ENCODE results near the gene TLR10.

TLR10 gene

DNA sequence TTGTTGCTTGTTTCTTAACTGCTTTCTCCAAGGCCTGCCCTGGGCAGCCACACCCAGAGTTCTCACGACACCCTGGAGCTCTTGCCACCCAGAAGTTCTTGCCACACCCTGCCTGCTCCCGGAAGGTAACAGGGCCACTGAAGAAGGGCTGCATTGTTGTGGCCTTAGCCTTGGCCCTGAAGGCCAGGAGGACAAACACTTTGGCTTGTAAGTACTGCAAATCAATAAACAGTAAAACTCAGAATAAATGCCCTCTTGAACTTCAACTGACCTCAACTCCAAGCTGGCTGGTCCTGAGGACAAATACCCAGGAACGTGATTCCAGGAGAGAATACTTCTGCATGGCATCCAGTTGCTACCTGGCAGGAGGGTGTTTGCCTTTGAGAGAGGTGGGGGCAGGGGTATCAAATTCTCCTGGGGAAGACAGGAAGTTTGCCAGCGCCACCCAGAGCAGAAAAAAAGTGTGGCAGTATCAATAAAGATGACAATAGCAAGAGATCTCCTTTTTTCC lies 54.1 kb downstream of the TLR10 start:
- Histone ChIP-seq H3K4me1 (ENCODE audit: control insufficient read depth, insufficient read depth, low read length, poor library complexity, severe bottlenecking) (peaks cover 7% of the 10 kb centered on the region), H3K27ac (ENCODE audit: low read depth, low read length, severe bottlenecking) (no peak overlapping the region), H3K36me3 (ENCODE audit: control insufficient read depth, insufficient read depth, low read length) (no peaks in the 10 kb centered on the region), H3K4me3 (ENCODE audit: extremely low read depth, insufficient read depth, low read length, poor library complexity, severe bottlenecking) (no peak overlapping the region), H3K9me3 (ENCODE audit: control insufficient read depth, low read length) (peaks cover 7% of the 10 kb centered on the region)
- WGBS, 2 experiments (ENCODE audit: insufficient coverage in 2 of 2) = 73 to 78% methylated on average over 2 to 3 of the region's 4 CpGs

DNA sequence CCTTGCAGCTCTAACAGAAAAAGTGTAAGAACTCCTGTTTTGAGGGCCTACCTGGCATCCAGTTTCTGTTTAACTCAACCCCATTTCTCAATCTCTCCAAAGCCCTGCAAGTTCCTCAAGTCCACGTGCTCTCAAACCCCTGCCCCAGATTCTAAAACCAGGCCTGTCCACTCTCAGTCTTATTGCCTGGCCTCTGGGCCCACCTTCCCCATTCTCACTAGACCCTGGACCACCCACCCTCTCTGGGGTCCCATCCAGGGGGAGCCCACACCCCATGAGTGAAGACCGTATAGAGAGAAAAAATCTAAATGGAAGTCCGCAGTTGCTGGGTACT lies 58.3 kb downstream of the TLR10 start:
- 81 to 100% methylated on average over 1 to 3 of the region's 3 CpGs for WGBS, 2 experiments (ENCODE audit: insufficient coverage in 2 of 2)
- Histone ChIP-seq H3K4me1 (ENCODE audit: control insufficient read depth, insufficient read depth, low read length, poor library complexity, severe bottlenecking) (peaks cover 7% of the 10 kb centered on the region), H3K27ac (ENCODE audit: low read depth, low read length, severe bottlenecking) (no peak overlapping the region), H3K36me3 (ENCODE audit: control insufficient read depth, insufficient read depth, low read length) (no peaks in the 10 kb centered on the region), H3K9me3 (ENCODE audit: control insufficient read depth, low read length) (no peaks in the 10 kb centered on the region), H3K4me3 (ENCODE audit: extremely low read depth, insufficient read depth, low read length, poor library complexity, severe bottlenecking) (no peak overlapping the region)

DNA sequence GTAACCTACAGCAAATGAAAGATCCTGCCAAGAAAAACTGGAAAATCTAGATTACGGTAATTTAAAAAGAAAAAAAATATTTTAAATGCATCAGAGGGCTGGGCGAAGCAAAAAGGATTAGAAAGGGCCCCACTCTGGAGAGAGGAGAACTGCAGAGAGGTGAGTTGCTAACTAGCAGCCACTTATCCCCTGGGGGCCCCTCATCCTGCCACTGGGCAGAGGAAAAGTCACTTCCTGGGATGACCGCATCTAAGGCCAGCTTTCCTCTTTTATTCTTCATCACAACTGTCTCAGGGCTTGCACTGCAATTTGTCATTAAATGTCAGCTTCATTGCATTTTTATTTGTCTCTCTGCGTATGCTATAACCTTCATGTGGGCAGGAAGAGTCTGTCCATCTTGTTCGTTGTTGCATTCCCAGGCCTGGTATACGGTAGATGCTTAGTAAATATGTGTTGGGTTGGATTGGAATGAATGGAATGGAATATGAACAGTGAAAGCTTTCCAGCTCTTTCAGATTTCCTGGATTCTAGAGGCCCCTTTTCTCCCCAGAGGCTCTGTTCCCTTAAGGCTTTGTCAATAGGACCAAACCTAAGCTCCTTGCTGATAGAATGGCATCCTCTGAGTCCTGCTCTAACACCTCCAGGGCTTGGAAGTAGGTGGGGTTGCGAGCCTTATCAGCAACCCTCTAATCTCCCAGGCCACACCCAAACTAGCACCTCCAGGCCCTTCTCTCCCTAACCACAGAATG lies 58.9 kb downstream of the TLR10 start:
- WGBS, 2 experiments (ENCODE audit: insufficient coverage in 2 of 2) = 82 to 84% methylated on average over 5 to 7 of the region's 7 CpGs
- no peaks in the 10 kb centered on the region for H3K9me3 ChIP-seq (ENCODE audit: control insufficient read depth, low read length)
- H3K27ac ChIP-seq (ENCODE audit: low read depth, low read length, severe bottlenecking) = no peak overlapping the region
- H3K4me1 ChIP-seq (ENCODE audit: control insufficient read depth, insufficient read depth, low read length, poor library complexity, severe bottlenecking) = peaks cover 7% of the 10 kb centered on the region
- H3K4me3 ChIP-seq (ENCODE audit: extremely low read depth, insufficient read depth, low read length, poor library complexity, severe bottlenecking) = no peak overlapping the region
- H3K36me3 ChIP-seq (ENCODE audit: control insufficient read depth, insufficient read depth, low read length) = no peaks in the 10 kb centered on the region

DNA sequence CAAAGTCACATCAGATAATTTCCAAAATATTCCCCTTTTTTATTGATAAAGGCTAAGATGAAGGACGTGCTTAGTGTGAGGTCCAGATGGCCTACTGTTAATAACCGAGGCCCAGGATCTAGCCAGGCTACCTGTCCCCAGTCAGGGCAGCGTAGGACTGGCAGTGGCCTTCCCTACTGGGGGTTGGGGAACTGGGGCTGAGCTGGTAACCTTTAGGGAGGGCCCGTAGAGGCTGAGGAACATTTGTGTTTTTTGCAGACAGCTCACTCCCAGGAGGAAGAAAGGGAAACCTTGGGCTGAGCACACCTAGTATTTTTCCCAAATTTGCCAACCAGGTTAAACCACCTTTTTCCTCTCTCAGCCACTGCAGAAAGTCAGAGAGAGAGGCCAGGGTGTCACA lies 59.7 kb downstream of the TLR10 start:
- Histone ChIP-seq H3K36me3 (ENCODE audit: control insufficient read depth, insufficient read depth, low read length) (no peaks in the 10 kb centered on the region), H3K27ac (ENCODE audit: low read depth, low read length, severe bottlenecking) (no peak overlapping the region), H3K4me3 (ENCODE audit: extremely low read depth, insufficient read depth, low read length, poor library complexity, severe bottlenecking) (no peak overlapping the region), H3K4me1 (ENCODE audit: control insufficient read depth, insufficient read depth, low read length, poor library complexity, severe bottlenecking) (peaks cover 7% of the 10 kb centered on the region), H3K9me3 (ENCODE audit: control insufficient read depth, low read length) (no peaks in the 10 kb centered on the region)
- 75 to 80% methylated on average over 3 of the region's 4 CpGs for WGBS, 2 experiments (ENCODE audit: insufficient coverage in 2 of 2)

All from mesodermal cell (in vitro differentiated cells).